Thyroid gland (tissue), 4 donors: ENCODE measurements around the gene UGT1A7. TPM values are rescaled to one million over a fixed set of nuclear protein-coding genes. Genes with fewer than 3 reads are reported as not detected.
"Not testable (repeated sequence)": the region's sequence is repeated elsewhere in the genome, so short reads cannot be mapped to it uniquely, and the experiment has no call there.

Experiments used
- DNase-seq, 2 donors: peaks; one replicate each; pipeline ENCODE4 v3.0.0-alpha.2; 2019
- H3K27ac ChIP-seq, 3 donors: fragments of 200-600 bp; sonication (generic); 1 replicate in 2 of 3; 2 replicates in 1 of 3; pipeline ENCODE4 v1.5.1; 2016 to 2019; ENCODE audit warnings: mild to moderate bottlenecking in 1 of 3, moderate library complexity in 1 of 3
- H3K27me3 ChIP-seq: fragments of 200-600 bp; sonication (generic); one replicate; pipeline ENCODE4 v1.5.1; 2019
- H3K36me3 ChIP-seq, 2 donors: fragments of 200-600 bp; sonication (generic); one replicate each; pipeline ENCODE4 v1.5.1; 2016 to 2019
- H3K4me1 ChIP-seq, 2 donors: fragments of 200-600 bp; sonication (generic); one replicate each; pipeline ENCODE4 v1.5.1; 2017 to 2019
- H3K4me3 ChIP-seq, 3 donors: fragments of 200-600 bp; sonication (generic); replicated peaks in 1 of 3; 1 replicate in 2 of 3; 2 replicates in 1 of 3; pipeline ENCODE4 v1.5.1; 2016; ENCODE audit warnings: mild to moderate bottlenecking in 1 of 3
- H3K9me3 ChIP-seq: fragments of 200-600 bp; sonication (generic); one replicate; pipeline ENCODE4 v1.5.1; 2017
- CTCF ChIP-seq, 6 experiments: fragments of 200-600 bp in 3 of 6; fragments of 450-650 bp in 3 of 6; sonication (generic) in 3 of 6; IDR thresholded peaks; one replicate each; pipeline ENCODE4 v1.5.1; 2016 to 2019; ENCODE audit warnings: antibody characterized with exemption in 6 of 6, mild to moderate bottlenecking in 2 of 6, inconsistent platforms in 1 of 6, moderate library complexity in 1 of 6
- POLR2A ChIP-seq, 2 donors: fragments of 450-650 bp; IDR thresholded peaks; one replicate each; pipeline ENCODE4 v1.6.1; 2017; ENCODE audit warnings: antibody characterized with exemption in 2 of 2, mild to moderate bottlenecking in 2 of 2, moderate library complexity in 1 of 2
- WGBS, 2 donors: methylation state at CpG; one replicate each; pipeline ENCODE4 v1.1.5; 2017; 5-methylcytosine and 5-hydroxymethylcytosine counted together
- intact Hi-C: fragments of 100-400 bp; cut with DNase I; formaldehyde crosslinking; loops from one replicate; pipeline ENCODE4 v1.15.1; 2023
- total RNA-seq, 4 donors: library from RNA; depleted of rRNA; stranded (reverse); fragments of >200 nt; gene quantifications; one replicate each; pipeline ENCODE4 v1.2.3, GENCODE V29; 2016

Gene UGT1A7
- total RNA-seq, 4 donors from 2014 or later, result not detected

GRCh38 chr2:233740870-233741269 is 59.2 kb downstream of the UGT1A7 start:
- TF ChIP-seq CTCF (IDR thresholded peaks at IDR 0.05) (no peak), POLR2A (IDR thresholded peaks at IDR 0.05) (no peak)
- intact Hi-C loops, result no loop called here
- Histone ChIP-seq H3K4me1 (no peaks in the 10 kb centered on the region), H3K4me3 (no peak overlapping the region), H3K36me3 (no peaks in the 10 kb centered on the region), H3K9me3 (no peaks in the 10 kb centered on the region), H3K27me3 (no peaks in the 10 kb centered on the region), H3K27ac (no peak overlapping the region)
- no peak for DNase-seq
- 58 to 63% methylated on average over 2 of the region's 2 CpGs for WGBS, 2 donors

GRCh38 chr2:233743464-233744259 is 62.0 kb downstream of the UGT1A7 start:
- 94 to 96% methylated on average over 42 of the region's 46 CpGs for WGBS, 2 donors
- DNase-seq, result no peak
- intact Hi-C loops, result no loop called here
- Histone ChIP-seq H3K9me3 (no peaks in the 10 kb centered on the region), H3K4me1 (no peaks in the 10 kb centered on the region), H3K27me3 (no peaks in the 10 kb centered on the region), H3K27ac (no peak overlapping the region), H3K36me3 (no peaks in the 10 kb centered on the region), H3K4me3 (no peak overlapping the region)
- no peak for TF ChIP-seq CTCF (IDR thresholded peaks at IDR 0.05)
- no peak for TF ChIP-seq POLR2A (IDR thresholded peaks at IDR 0.05)

- intact Hi-C loops, result no loop called here
These were observed 63.5 kb downstream of the UGT1A7 start for GRCh38 chr2:233745073-233745755.

GRCh38 chr2:233745838-233746237 is 64.1 kb downstream of the UGT1A7 start:
- intact Hi-C loops, H3K4me1 ChIP-seq, H3K27ac ChIP-seq, H3K9me3 ChIP-seq, H3K4me3 ChIP-seq, H3K27me3 ChIP-seq, H3K36me3 ChIP-seq, DNase-seq: not testable (repeated sequence)
- 62 to 74% methylated on average over 2 of the region's 2 CpGs for WGBS, 2 donors

More at GRCh38 chr2:233745073-233745755, 63.5 kb downstream of the UGT1A7 start:
- Histone ChIP-seq H3K9me3 (no peaks in the 10 kb centered on the region), H3K4me3 (no peak overlapping the region), H3K27me3 (no peaks in the 10 kb centered on the region), H3K36me3 (no peaks in the 10 kb centered on the region), H3K4me1 (no peaks in the 10 kb centered on the region), H3K27ac (no peak overlapping the region)
- DNase-seq, result no peak
- TF ChIP-seq CTCF (IDR thresholded peaks at IDR 0.05) (no peak), POLR2A (IDR thresholded peaks at IDR 0.05) (no peak)
- WGBS, 2 donors, result 72 to 81% methylated on average over 5 of the region's 5 CpGs

- Histone ChIP-seq H3K36me3 (no peaks in the 10 kb centered on the region), H3K27ac (no peak overlapping the region), H3K4me3 (no peak overlapping the region), H3K9me3 (no peaks in the 10 kb centered on the region), H3K27me3 (no peaks in the 10 kb centered on the region), H3K4me1 (no peaks in the 10 kb centered on the region)
- TF ChIP-seq CTCF (IDR thresholded peaks at IDR 0.05) (no peak), POLR2A (IDR thresholded peaks at IDR 0.05) (no peak)
- no peak for DNase-seq
- 76 to 77% methylated on average over 10 of the region's 10 CpGs for WGBS, 2 donors
- intact Hi-C loops, result no loop called here
These were observed 65.0 kb downstream of the UGT1A7 start for GRCh38 chr2:233746475-233747282.
